VCaP (cell line): ENCODE measurements around the gene CCND3.

ENCODE experiments used
- H3K27ac ChIP-seq: fragments of 450-650 bp; 2 replicates; pipeline ENCODE4 v1.5.1; 2017
- CTCF ChIP-seq: fragments of 450-650 bp; conservative IDR thresholded peaks from 2 replicates; pipeline ENCODE4 v1.5.1; 2017; ENCODE audit warnings: mild to moderate bottlenecking, moderate library complexity

Gene CCND3

GRCh38 chr6:41937861-41938574 is 3.6 kb downstream of the CCND3 start:
- no peak overlapping the region for H3K27ac ChIP-seq
- TF ChIP-seq CTCF: no peak

DNA sequence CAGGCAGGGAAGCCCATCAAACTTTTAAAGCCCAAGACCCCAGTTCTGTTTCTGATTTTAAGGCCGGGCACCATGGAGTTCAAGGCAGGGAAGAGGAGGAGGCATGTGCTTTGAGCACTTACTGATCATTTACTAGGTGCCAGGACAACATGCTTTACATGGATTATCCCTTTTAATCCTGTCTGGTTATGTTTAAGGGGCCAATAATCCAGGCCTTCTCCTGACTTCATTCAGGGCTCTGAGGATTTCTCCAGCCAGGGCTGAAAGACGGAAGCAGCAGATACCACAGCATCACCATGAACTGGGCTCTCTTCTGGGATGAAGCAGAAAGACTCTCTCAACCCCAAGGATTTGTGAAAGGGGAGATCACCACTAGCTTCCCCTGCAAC is 4.1 kb downstream of the CCND3 start:
- no peak for TF ChIP-seq CTCF
- no peak overlapping the region for H3K27ac ChIP-seq

DNA sequence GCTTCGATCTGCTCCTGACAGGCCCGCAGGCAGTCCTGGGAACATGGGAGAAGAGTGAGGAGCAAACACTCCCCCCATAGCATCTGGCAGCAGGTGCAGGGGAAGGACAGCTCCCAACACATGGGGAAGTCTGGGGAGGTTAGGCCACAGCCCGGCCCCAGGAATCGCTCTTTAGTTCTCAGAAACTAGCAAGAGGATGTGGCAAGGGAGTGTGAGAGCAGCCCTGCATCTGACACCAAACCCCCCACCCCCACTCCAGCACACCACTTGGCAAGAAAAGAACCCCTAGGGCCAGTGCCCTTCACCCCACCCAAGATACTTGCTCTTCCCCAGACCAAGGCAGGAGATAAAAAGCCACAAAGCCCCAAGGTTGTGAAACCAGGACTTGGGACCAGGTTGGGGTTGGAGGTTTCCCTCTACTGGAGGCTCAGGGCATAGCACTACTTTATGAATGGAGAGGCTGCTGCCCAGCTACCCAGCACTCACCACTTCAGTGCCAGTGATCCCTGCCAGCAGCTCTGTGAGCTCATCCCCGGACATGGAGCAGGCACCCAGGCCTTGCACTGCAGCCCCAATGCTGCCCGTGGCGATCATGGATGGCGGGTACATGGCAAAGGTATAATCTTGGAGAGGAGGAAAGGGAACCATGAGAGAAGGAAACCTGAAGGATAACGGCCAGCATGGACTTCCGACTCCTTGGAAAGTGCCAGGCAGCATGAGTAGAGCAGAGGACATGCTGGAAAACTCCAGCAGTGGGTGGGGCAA is 5.4 kb downstream of the CCND3 start:
- peak; percentile 88 for TF ChIP-seq CTCF
- H3K27ac ChIP-seq: peak overlapping the region; percentile 7; the same call in 1 of the 2 replicates

DNA sequence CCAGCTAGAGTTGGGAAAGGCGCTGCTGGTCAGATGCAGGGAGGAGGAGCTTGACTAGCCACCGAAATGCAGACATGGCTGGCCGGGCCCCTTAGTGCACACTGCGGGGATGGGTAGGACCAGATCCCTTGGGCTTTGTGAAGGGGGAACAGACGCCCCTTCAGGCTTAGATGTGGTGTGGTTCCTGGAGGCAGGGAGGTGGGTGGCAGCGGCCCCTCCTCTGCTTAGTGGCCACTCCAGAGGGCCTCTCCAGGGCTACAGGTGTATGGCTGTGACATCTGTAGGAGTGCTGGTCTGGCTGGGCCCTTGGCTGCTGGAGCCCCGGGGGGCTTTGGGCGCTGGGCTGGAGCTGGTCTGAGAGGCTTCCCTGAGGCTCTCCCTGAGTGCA is 5.9 kb downstream of the CCND3 start:
- H3K27ac ChIP-seq: peak overlapping the region; percentile 7; the same call in 1 of the 2 replicates
- no peak for TF ChIP-seq CTCF

GRCh38 chr6:41935193-41935574 is 6.4 kb downstream of the CCND3 start:
- H3K27ac ChIP-seq: no peak overlapping the region
- TF ChIP-seq CTCF: no peak

GRCh38 chr6:41934278-41935192 is 7.1 kb downstream of the CCND3 start:
- no peak overlapping the region for H3K27ac ChIP-seq
- no peak for TF ChIP-seq CTCF

GRCh38 chr6:41932378-41932777 is 9.2 kb downstream of the CCND3 start:
- no peak overlapping the region for H3K27ac ChIP-seq
- TF ChIP-seq CTCF: no peak
